ENCODE measurements around the gene PGF.

DNA sequence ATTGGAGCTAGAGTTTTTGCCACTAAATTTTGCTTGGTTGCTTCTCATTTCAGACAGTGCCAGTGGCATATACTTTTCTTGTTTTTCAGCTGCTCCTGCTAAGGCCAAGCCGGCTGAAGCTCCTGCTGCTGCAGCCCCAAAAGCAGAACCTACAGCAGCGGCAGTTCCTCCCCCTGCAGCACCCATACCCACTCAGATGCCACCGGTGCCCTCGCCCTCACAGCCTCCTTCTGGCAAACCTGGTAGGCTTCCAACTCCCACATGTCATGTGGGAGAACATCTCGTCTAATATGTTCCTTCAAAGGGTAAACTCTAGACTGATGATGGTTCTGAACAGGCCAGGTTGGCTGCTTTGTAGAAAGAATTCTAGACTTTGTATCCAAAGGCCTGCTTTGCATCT is 62.7 kb downstream of the PGF start:
- TF ChIP-seq, protein P1, sequence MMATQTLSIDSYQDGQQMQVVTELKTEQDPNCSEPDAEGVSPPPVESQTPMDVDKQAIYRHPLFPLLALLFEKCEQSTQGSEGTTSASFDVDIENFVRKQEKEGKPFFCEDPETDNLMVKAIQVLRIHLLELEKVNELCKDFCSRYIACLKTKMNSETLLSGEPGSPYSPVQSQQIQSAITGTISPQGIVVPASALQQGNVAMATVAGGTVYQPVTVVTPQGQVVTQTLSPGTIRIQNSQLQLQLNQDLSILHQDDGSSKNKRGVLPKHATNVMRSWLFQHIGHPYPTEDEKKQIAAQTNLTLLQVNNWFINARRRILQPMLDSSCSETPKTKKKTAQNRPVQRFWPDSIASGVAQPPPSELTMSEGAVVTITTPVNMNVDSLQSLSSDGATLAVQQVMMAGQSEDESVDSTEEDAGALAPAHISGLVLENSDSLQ (IDR thresholded peaks at IDR 0.05): no peak
- TF ChIP-seq L3MBTL2 (conservative IDR thresholded peaks at IDR 0.05) (no peak), ZNF384 (IDR thresholded peaks at IDR 0.05) (no peak), HDGF (IDR thresholded peaks at IDR 0.05; ENCODE audit: borderline replicate concordance) (no peak), FOXA1 (IDR thresholded peaks at IDR 0.05) (no peak), CTBP1 (IDR thresholded peaks at IDR 0.05; ENCODE audit: borderline replicate concordance) (no peak), BHLHE40 (IDR thresholded peaks at IDR 0.05; ENCODE audit: borderline replicate concordance) (no peak), ARNT (IDR thresholded peaks at IDR 0.05) (no peak)
